ENCODE results near the gene CT47B1. TPM values are rescaled to one million over a fixed set of nuclear protein-coding genes. Genes with fewer than 3 reads are reported as not detected.

CT47B1 gene
- polyA plus RNA-seq, 1 experiment: not detected

GRCh38 chrX:120825146-120825545 is 50.5 kb downstream of the CT47B1 start:
- TF ChIP-seq CTCF (IDR thresholded peaks at IDR 0.05; ENCODE audit: insufficient read depth, low read depth, low read length): no peak
- Histone ChIP-seq H3K36me3 (ENCODE audit: control insufficient read depth, insufficient read depth, low read length) (no peaks in the 10 kb centered on the region), H3K4me3 (ENCODE audit: low read depth, low read length) (no peak overlapping the region), H3K27me3 (ENCODE audit: control insufficient read depth, insufficient read depth, low read length) (no peaks in the 10 kb centered on the region)
- ChIA-PET POLR2A (no interaction called here), CTCF (no interaction called here)
- no peak for DNase-seq (ENCODE audit: low read depth)

GRCh38 chrX:120824021-120824420 is 51.6 kb downstream of the CT47B1 start:
- POLR2A ChIA-PET: no interaction called here
- Histone ChIP-seq H3K4me3 (ENCODE audit: low read depth, low read length) (no peak overlapping the region), H3K36me3 (ENCODE audit: control insufficient read depth, insufficient read depth, low read length) (no peaks in the 10 kb centered on the region), H3K27me3 (ENCODE audit: control insufficient read depth, insufficient read depth, low read length) (no peaks in the 10 kb centered on the region)
- CTCF ChIA-PET: interaction anchor here (0.6 kb wide), 1 partner anchor 358 kb away, joined by 3 read pairs; no protein-coding TSS in a partner anchor
- TF ChIP-seq CTCF (IDR thresholded peaks at IDR 0.05; ENCODE audit: insufficient read depth, low read depth, low read length): no peak
- DNase-seq (ENCODE audit: low read depth): no peak

- CTCF ChIA-PET: no interaction called here
- POLR2A ChIA-PET: no interaction called here
- H3K27me3 ChIP-seq (ENCODE audit: control insufficient read depth, insufficient read depth, low read length): no peaks in the 10 kb centered on the region
- H3K4me3 ChIP-seq (ENCODE audit: low read depth, low read length): no peak overlapping the region
- no peak for TF ChIP-seq CTCF (IDR thresholded peaks at IDR 0.05; ENCODE audit: insufficient read depth, low read depth, low read length)
- no peak for DNase-seq (ENCODE audit: low read depth)
- H3K36me3 ChIP-seq (ENCODE audit: control insufficient read depth, insufficient read depth, low read length): no peaks in the 10 kb centered on the region
Measured at GRCh38 chrX:120823556-120823955, 52.1 kb downstream of the CT47B1 start.

Small RNAs within 50 kb of the gene (small RNA-seq; reads per million reads assigned to genes)
- gene AC008162.1 (ENCODE audit: insufficient read length, low read depth, low replicate concordance): not detected

Other genes starting within 250 kb of the CT47B1 start
- gene C1GALT1C1, start 245.8 kb downstream of the CT47B1 start, polyA plus RNA-seq (2011; rRNA removed): 28.2 and 53.5 TPM in 2 replicates
- gene CT47A11, start 61.3 kb upstream of the CT47B1 start, polyA plus RNA-seq (2011; rRNA removed): not detected in 2 replicates
- not detected in 2 replicates for gene CT47A10, start 66.2 kb upstream of the CT47B1 start, polyA plus RNA-seq (2011; rRNA removed)
- not detected in 2 replicates for gene CT47A9, start 71.0 kb upstream of the CT47B1 start, polyA plus RNA-seq (2011; rRNA removed)
- gene CT47A8, start 75.9 kb upstream of the CT47B1 start, polyA plus RNA-seq (2011; rRNA removed): not detected in 2 replicates
- not detected in 2 replicates for gene CT47A7, start 80.7 kb upstream of the CT47B1 start, polyA plus RNA-seq (2011; rRNA removed)
- not detected in 2 replicates for gene CT47A6, start 85.6 kb upstream of the CT47B1 start, polyA plus RNA-seq (2011; rRNA removed)
- gene CT47A5, start 90.5 kb upstream of the CT47B1 start, polyA plus RNA-seq (2011; rRNA removed): not detected in 2 replicates
- not detected in 2 replicates for gene CT47A4, start 95.3 kb upstream of the CT47B1 start, polyA plus RNA-seq (2011; rRNA removed)
- gene CT47A3, start 100.2 kb upstream of the CT47B1 start, polyA plus RNA-seq (2011; rRNA removed): not detected in 2 replicates
- not detected in 2 replicates for gene CT47A2, start 105.1 kb upstream of the CT47B1 start, polyA plus RNA-seq (2011; rRNA removed)
- not detected in 2 replicates for gene CT47A1, start 109.9 kb upstream of the CT47B1 start, polyA plus RNA-seq (2011; rRNA removed)
- 1.6 and 1.8 TPM in 2 replicates for gene GLUD2, start 171.7 kb upstream of the CT47B1 start, polyA plus RNA-seq (2011; rRNA removed)